GM15510 (cell line): ENCODE results near the gene RAB8A.
A peak's percentile ranks its signal among the peaks of the same experiment; 100 is the strongest.

Source experiments
- POLR2A ChIP-seq: IDR thresholded peaks from 3 replicates; pipeline ENCODE4 v1.6.1; 2011; ENCODE audit warnings: borderline replicate concordance; ENCODE audit not compliant: insufficient read length; ENCODE audit errors: extremely low read depth

The RAB8A gene

GRCh38 chr19:16111160-16111908, at the start of gene RAB8A:
TSS of gene RAB8A (plus strand) at chr19:16111889. CDS start at chr19:16111902, 13 bp downstream.
- TF ChIP-seq POLR2A: peak; percentile 59

- no peak for TF ChIP-seq POLR2A
Observed at GRCh38 chr19:16061943-16062342, 49.7 kb upstream of the RAB8A start.

GRCh38 chr19:16062789-16063188, 48.9 kb upstream of the RAB8A start:
- TF ChIP-seq POLR2A: no peak

- TF ChIP-seq POLR2A: no peak
Observed at GRCh38 chr19:16064209-16064889, 47.3 kb upstream of the RAB8A start.

GRCh38 chr19:16066611-16067104, 45.0 kb upstream of the RAB8A start:
- TF ChIP-seq POLR2A: no peak

- no peak for TF ChIP-seq POLR2A
Observed at GRCh38 chr19:16067205-16067938, 44.3 kb upstream of the RAB8A start.

GRCh38 chr19:16068696-16069259, 42.9 kb upstream of the RAB8A start:
- TF ChIP-seq POLR2A: no peak

- TF ChIP-seq POLR2A: no peak
Observed at GRCh38 chr19:16069813-16070365, 41.8 kb upstream of the RAB8A start.

- peak; percentile 60 for TF ChIP-seq POLR2A
Observed at GRCh38 chr19:16070366-16070990, 41.2 kb upstream of the RAB8A start.

- TF ChIP-seq POLR2A: no peak
Observed at GRCh38 chr19:16071072-16071691, 40.5 kb upstream of the RAB8A start.

- TF ChIP-seq POLR2A: no peak
Observed at GRCh38 chr19:16073481-16073880, 38.2 kb upstream of the RAB8A start.

- no peak for TF ChIP-seq POLR2A
Observed at GRCh38 chr19:16073988-16074387, 37.7 kb upstream of the RAB8A start.

- TF ChIP-seq POLR2A: no peak
Observed at GRCh38 chr19:16074488-16075365, 37.0 kb upstream of the RAB8A start.

GRCh38 chr19:16075430-16076153, 36.1 kb upstream of the RAB8A start:
- TF ChIP-seq POLR2A: no peak
